GM19240 (cell line): ENCODE data around the gene BRAT1.
A peak's percentile ranks its signal among the peaks of the same experiment; 100 is the strongest.

Experiments
- DNase-seq: peaks from one replicate; pipeline ENCODE4 v3.0.0; 2011; ENCODE audit warnings: low spot score; ENCODE audit not compliant: insufficient read length

The BRAT1 gene

DNA sequence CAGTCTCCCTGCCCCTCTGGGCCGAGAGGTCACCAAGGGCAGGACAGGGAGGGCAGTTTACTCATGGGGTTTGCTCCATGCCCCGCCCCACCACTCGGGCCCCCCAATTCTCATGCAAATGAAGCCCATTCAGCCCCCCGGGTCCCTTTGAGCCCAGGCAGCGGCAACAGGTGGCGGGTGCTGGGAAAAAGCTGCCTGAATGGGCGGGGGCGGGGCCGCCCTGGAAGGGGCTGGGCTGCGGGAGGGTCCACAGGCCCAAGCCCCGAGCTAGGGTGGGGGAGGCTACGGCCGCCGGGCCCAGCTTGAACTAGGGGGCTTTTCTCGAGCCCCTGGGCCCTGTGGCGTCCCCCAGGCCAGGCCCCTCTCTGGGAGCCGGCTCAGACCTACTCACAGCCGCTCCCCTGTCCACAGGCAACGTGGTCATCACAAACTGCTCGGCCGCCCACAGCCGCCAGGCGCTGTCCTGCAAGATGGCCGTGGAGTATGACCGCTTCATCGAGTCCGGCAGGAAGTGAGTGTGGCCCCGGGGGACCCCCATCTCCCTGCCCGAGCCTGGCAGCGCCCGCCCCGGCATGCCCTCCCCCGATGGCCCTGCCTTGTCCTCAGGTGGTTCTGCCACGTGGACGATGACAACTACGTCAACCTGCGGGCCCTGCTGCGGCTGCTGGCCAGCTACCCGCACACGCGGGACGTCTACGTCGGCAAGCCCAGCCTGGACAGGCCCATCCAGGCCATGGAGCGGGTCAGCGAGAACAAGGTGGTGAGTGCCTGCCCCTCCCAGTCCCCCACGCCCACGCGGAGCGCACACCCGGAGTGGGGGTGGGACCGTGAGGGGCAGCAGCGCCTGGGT is 30.3 kb downstream of the BRAT1 start:
- DNase-seq = no peak

DNA sequence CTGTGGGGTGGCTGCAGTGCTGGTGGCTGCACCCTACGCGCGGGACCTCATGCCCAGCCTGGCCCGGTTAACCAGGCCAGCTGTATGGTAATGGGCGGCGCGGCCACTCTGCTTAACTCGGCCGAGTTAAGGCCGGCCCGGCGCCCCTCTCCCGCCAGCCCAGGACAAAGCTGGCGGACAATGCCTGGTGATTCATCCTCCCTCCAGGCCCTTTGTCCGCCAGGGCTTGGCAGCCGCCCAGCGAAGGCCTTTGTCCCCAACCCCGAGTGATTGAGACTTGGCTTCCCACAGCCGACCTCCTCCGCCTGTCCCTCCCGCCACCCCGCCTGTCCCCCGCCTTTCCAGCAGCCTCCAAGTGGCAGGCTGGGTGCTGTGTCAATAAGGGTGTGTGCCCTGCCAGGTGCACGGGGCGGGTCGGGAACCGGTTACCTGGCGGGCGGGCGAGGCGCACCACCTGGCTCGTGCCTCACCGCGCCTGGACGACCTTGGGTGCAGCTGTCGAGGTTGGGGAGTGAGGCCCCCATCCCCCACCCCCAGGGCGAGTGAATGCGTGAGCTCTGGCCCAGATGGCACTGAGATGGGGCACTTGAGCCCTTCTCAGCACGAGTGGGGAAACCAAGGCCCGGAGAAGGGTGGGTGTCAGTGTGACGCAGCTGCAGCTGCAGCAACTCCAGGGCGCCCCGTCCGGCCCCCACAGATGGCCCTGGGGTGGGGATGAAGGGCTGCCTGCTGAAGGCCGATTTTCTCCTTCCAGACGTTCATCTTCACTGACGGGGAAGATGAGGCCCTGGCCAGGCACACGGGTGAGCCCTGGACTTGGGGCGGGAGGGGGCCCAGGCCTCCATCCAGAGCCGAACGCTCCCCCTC is 31.1 kb downstream of the BRAT1 start:
- no peak for DNase-seq

DNA sequence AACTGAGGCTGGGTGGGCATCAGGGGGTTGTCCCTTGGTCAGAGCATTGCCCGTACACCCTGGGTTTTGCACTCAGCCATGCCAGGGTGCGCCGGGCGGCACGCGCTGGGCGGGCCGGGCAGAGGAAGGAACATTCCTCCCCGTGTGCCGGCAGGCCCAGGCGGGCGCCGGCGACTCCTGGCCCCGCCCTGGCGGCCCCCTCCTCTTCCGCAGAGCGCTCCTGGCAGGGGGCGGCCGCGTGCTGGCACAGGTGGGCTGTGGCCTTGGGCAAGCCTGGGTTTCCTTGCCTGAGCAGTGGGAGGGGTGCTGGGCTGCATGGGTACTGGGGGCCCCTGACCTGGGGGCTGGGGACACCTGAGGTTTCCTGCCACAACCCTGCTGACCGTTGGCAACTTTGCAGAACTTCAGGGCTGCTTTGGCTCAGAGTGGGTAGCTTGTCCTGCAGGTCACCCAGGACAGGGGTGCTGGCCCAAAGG is 31.8 kb downstream of the BRAT1 start:
- DNase-seq = no peak

DNA sequence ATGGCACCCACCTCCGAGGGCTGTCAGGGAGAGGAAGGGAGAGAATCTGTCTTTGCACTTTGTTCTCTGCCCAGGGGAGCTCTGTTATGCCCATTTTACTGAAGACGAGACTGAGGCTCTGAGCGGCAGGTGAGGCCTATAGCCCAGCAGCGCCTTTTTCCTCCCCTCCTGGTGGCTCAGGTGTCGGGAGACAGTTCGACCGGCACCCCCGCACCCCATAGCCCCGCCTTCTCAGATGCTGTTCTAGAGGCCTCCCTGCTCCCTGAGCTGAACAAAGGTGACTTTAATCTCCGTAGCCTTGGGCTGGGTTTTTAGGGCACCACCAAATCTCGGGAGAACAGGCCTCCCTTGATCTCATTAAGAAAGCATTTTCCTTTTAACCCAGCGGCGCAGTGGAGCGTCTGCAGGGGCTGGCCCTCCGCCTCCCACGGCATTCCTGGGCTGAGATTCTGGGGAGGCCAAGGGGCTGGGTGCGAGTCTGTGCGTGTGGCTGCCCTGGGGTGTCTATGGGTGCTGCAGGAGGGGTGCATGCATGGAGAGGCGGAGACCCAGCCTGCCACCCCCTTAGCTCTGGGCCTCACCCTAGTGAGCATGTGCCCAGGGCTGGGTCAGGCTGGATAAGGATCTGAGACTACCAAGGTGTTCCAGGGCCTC is 32.4 kb downstream of the BRAT1 start:
- DNase-seq = no peak

DNA sequence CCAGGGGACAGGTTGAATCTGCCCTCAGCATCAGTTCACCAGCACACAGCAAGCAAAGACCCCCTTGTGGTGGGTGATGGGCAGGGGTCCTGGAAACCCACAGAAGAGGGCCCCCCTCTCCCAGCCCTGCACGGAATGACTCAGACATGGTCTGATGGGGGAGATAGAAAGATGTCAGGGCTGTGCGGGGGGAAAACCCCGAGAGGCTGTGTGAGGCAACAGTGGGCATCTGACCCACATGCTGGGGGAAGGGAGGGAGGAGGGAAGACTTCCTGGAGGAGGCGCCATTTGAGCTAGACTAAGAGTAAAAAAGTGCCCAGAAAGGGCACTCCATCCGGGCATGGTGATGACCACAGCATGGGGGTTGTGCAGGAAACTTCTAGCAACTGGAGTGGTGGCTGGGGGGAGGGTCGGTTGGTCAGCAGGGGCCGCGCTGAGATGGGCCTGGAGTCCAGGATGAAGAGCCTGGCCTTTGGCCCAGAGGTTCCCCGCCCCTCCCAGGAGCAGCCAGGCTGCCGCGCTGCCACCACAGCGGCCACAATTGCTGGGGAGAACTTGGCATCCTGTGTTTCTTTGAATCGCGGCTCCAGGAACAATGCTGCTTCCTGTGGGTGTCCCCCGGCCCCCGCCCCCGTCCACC is 33.3 kb downstream of the BRAT1 start:
- DNase-seq = no peak

DNA sequence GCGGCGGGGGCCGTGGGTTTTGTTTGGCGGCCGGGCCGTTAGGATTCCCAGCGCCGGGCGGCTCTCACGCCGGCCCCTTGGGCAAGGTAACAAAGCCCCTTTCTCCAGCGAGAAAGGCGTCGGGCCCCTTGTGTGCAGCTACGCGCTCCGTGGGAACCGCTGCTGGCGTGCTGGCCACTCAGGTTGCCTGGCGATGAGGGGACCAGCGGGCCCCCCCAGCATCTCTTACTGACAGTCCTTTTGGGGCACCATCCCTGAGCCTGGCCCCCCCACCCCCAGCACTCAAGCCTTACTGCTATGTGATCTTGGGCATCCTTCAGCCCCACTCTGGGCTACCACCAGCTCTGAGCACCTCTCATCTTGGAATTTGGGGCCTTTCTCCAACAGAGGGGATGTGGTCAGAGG is 34.0 kb downstream of the BRAT1 start:
- no peak for DNase-seq

DNA sequence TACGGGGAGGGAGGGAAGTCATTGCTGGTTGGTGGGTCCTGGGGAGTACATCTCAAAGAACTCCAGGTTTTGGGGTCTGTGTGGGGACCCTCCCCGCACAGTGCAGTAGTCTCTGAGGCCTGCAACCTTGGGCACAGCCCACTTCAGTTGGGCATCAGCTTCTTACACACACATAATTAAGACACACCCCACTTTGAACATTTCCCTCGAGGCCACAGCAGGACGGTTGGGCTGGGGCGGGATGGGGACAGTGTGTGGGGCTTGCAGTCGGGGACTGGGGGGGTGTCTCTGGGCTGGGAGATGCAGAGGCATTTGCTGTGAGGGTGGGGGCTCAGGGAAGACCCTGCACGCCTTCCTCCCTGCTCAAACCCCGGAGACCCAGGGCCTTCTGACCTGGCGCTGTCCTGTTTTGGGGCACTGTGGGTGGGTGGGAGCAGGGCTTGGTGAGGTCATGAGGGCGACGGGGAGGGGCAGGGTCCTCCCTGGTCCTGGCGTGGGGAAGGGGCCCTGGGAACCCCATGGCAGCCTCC is 34.5 kb downstream of the BRAT1 start:
- DNase-seq = no peak

DNA sequence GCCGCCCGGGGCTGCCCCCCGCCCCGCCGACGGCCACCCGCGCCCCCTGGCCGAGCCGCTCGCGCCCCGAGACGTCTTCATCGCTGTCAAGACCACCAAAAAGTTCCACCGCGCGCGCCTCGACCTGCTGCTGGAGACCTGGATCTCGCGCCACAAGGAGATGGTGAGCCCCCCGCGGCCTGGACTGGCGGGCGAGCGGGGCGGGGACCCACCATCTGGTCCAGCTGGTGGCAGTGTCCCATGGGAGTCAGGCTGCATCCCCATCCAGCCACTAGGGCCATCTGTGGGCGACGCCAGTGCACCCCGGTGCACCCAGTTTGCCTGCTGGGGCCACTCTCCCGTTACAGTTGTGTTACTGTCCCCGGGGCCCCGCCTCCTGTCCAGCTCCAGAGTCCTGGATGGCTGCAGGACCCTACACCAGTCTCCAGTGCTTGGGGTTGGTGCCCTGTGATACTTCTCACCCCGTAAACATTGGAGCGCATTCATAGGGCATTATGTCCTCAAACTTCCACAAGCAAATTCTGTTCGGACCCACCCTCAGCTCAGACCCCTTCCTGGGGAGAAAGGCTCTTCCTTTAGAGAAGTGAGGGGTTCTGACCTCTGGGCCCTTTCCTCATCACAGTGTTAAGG is 35.1 kb downstream of the BRAT1 start:
- DNase-seq = no peak

DNA sequence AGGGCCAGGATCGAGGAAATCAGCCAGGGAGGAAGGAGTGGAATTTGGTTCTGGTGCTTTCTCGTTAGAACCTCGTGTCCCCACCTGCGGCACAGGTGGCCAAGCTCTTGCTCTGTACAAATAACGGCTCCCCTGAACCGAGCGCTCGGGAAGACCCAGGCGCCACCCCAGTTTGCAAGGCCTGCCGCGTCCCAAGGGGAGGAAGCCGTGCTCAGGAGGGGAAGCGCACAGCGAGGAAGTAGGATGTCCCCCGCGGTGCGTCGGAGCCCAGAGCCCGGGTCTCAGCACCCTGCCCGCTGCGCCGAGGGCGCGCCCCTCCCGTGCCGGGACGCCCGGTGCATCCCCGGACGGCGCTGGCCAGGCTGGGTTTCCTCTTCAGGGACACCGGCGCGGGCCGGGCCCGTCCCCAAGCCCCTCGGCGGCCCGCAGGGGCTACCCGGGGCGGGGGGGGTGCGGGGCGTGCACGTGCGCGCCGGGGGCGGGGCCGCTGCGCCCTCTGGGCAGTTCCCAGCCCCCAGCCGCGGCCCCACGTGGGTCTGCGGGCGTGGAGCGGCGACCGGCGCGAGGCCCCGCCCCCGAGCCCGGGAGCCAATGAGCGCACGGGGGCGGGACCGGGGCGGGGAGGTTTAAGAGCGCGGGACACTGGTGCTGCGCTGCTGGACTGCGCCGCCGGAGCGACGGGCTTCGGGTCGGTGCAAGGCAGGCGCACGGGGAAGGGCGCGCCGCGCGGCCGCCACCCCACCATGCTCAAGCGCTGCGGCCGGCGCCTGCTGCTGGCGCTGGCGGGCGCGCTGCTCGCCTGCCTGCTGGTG is 36.0 kb downstream of the BRAT1 start, which contains the start of gene LFNG:
TSS of gene LFNG (plus strand) at position 656 of the 812 bp plus-strand sequence. CDS start at position 744, 88 bp downstream.
- peak; percentile 97 for DNase-seq

DNA sequence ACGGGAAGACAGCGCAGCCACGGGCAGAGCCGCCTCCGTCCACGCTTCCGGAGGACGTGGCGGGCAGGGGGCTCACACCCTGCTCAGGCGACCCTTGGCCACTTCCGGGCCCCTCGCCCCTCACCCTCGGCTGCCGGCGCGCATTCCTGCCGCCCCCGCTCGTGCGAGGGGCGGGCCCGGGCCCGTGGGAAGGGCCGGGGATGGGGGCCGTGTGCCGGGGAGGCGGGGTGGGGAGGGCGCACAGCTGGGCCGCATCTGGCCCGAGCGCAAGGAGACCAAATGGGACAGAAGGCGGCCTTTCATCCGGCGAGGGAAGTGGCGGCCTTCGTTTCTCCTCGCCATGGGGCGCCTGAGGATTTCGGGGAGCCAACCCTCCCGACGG is 36.6 kb downstream of the BRAT1 start:
- no peak for DNase-seq

DNA sequence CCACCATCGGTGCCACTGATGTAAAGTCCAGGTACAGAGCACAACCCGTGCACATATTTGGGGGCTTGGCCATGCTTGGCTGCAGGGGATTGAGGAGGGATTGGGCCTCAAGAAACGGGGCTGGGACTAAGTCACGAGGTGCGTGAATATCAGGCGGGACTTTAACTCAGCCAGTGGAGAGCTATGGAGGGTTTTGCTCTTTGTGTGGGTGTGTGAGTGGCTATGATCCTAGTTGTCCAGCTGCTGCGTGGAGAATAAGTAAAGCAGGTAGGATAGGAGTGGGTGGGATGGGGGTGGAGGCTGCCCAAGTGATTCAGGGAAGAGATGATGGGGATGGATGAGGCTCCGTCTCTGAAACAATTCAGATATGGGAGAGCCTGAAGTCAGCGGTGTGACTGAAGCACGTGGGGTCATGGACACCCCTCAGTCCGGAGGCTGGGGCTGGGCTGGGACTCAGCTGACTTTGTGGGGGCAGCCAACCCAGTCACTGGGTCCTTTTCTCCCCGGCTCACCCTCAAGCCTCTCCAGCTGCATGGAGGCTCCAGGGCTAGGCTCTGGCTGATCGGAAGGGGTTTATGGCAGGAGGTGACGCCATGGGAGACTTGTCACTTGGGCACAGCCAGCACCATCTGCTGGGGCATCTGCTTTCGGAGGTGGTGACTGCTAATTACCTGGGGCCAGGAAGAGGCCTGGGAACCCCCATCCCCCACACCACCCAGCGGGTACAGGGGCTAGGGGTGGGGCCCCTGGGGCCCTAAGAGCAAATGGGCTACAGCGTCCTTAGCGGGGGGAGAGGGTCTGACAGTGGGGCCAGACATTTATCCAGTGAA is 37.4 kb downstream of the BRAT1 start:
- DNase-seq = no peak

DNA sequence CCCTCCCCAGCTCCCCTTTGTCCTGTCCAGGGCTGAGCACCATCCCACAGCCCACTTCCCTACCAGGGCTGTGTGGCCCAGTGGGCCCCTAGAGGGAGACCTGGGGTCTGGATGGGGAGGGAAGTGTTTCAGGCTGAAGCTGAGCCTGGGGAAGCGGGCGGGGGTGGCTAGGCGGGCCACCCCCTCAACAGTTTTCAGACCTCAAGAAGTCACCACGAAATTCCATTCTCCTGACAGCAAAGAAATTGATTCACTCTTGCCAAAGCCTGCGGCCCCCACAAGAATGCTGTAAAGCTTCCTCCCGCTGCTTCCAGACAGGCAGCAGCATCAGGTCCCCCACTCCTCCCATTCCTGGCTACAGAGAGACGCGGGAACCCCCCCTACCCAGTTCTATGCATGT is 38.3 kb downstream of the BRAT1 start:
- DNase-seq = no peak

DNA sequence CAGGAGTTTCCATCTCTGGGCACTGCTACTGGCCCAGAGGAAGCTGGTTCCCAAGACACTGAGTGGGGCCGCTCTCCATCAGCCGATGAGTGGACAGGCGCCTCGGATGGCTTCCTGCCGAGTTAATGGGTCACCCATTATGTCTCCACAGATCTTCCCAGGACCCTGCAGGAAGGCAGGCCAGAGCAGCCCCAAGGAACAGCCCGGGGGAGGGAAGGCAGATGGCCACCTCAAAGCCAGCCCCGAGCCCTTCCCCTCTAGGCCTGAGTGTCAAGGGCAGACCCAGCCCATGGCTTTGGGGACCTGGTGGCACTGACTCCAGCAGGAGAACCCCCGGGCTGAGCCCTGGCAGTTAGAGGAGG is 39.1 kb downstream of the BRAT1 start:
- DNase-seq = no peak

DNA sequence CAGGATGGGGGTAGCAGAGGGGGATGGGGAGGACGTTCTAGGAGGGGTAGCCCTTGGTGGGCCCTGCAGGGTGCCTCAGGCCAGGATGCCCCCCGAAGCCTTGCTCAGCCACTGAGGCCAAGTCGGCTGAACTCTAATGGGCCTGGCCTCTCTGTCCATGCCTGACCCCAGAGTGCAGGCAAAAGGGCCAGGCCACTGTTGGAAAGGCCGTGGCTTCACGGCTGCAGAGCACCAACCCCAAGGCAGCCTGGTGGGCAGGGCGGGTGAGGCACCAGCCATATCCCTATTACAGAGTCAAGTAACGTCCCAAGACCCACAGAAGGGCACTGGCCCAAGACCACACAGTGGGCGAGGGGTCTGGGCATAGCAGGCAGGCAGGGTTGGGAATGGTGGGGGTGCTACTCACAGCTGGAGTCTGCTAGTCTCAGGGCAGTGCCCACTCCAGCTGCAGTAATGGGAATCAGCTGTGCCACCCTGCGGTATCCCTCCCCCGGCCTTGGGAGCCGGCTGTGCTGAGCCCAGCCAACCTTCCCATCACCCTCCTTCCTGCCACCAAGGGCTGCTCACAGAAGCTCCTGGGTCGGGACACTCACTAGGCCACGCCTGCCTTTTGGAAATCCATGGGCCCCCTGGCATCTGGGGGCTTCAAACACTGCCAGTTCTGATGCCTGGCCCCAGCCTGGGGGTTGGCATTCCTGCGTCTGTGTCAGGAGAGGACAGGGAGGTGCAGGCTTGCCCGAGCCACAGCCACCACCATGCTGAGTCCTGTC is 39.7 kb downstream of the BRAT1 start:
- DNase-seq = no peak

DNA sequence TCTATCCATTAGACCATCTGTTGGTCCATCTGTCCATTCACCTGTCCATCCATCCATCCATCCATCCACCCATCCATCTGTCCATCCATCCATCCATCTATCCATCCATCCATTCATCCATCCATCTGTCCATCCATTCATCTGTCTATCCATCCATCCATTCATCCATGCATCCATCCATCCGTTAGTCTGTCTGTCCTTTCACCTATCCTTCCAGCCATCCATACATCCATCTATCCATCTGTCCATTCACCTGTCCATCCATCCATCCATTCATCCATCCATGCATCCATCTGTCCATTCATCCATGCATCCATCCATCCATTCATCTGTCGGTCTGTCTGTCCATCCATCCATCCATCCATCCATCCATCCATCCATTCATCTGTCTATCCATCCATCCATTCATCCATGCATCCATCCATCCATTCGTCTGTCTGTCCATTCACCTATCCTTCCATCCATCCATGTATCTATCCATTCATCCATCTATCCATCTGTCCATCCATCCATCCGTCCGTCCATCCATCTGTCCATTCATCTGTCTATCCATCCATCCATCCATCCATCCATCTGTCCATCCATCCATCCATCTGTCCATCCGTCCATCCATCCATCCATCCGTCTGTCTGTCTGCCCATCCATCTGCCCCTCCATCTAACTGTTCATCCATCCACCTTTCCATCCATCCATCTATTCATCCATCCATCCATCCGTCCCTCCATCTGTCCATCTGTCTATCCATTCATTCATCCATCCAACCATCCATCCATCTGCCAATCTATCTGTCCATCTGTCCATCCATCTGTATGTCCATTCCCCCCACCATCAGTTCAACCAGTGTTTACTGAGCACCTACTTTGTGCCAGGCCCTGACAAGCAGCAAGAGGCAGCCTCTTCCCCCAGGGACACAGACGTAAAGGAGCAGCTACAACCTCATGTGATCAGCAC is 40.6 kb downstream of the BRAT1 start:
- DNase-seq = no peak

DNA sequence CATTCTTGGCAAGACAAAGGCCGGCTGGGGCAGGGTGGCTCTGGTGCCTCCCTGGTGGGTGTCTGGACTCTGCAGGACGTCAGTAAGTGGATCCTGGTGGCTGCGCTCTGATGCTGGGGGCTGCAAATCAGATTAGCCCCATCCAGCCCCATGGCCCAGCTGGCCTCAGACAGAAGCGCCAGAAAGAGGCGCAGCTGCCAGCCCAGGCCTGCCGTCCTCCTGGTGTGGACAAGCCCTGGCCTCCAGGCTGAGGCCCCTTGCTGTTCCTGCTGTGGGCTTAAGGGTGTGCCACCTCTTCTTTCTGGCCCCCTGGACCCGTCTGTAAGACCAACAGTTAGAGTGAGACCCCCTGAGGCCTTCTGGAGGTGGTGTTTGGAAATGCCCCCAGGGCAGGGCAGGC is 41.6 kb downstream of the BRAT1 start:
- no peak for DNase-seq

DNA sequence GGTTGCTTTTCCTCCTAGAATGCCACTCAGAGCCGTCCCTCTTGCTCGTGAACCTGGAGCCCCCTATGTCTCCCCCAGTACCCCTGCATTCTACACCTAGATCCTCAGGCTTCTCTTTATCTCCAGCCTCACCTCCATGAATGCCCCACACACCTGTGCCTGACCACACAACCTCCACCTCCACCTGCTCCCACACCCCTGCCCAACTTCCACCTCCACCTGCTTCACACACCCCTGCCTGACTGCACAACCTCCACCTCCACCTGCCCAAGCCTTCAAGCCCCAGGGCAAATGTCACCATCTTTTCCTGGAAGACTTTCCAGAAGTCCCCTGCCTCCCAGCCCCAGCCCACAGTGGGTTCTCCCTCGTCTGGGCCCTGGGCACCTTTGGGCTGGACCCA is 42.6 kb downstream of the BRAT1 start:
- no peak for DNase-seq
